H1 (cell line): ENCODE data around the gene COL19A1. TPM values are rescaled to one million over a fixed set of nuclear protein-coding genes. Genes with fewer than 3 reads are reported as not detected.

Experiments used
- CTCF ChIA-PET: fragments of 300-600 bp; sonication (Branson Sonifier 250); formaldehyde crosslinking; loops from one replicate; lab custom pipeline; 2021; ENCODE audit not compliant: partially characterized antibody; lab: Charles Lee
- POLR2A ChIA-PET: fragments of 300-600 bp; sonication (Branson Sonifier 250); formaldehyde crosslinking; loops from one replicate; lab custom pipeline; 2021; ENCODE audit warnings: inconsistent platforms; ENCODE audit not compliant: partially characterized antibody; lab: Charles Lee
- DNase-seq, 2 experiments: peaks; one replicate each; pipeline versions ENCODE4 v3.0.0 to v3.0.0-alpha.2; 2010 to 2022; ENCODE audit warnings: low spot score in 2 of 2, low read depth in 1 of 2, mixed read lengths in 1 of 2
- FAIRE-seq: peaks from 2 replicates; lab custom pipeline; 2011; peaks lifted over from hg19 to GRCh38; lab: Jason Lieb, UNC
- H2AFZ ChIP-seq: 2 replicates; pipeline ENCODE4 v1.8.1; 2012; ENCODE audit warnings: low read length, inconsistent platforms
- H2AK5ac ChIP-seq: 2 replicates; pipeline ENCODE4 v1.6.1; 2013; ENCODE audit warnings: low read depth, low read length
- H2BK120ac ChIP-seq: replicated peaks from 2 replicates; pipeline ENCODE3; 2013; ENCODE audit warnings: low read depth, low read length, inconsistent platforms
- H2BK12ac ChIP-seq: 2 replicates; pipeline ENCODE4 v1.6.1; 2013; ENCODE audit warnings: low read depth, low read length
- H2BK15ac ChIP-seq: 2 replicates; pipeline ENCODE4 v1.6.1; 2013; ENCODE audit warnings: low read length
- H2BK20ac ChIP-seq: 2 replicates; pipeline ENCODE4 v1.6.1; 2013; ENCODE audit warnings: low read length
- H2BK5ac ChIP-seq: 2 replicates; pipeline ENCODE4 v1.6.1; 2013; ENCODE audit warnings: low read depth, low read length
- H3K14ac ChIP-seq: 2 replicates; pipeline ENCODE4 v1.6.1; 2013; ENCODE audit warnings: inconsistent platforms; ENCODE audit not compliant: insufficient read length
- H3K18ac ChIP-seq: 2 replicates; pipeline ENCODE4 v1.6.1; 2013; ENCODE audit warnings: low read length; ENCODE audit errors: extremely low read depth
- H3K23ac ChIP-seq: 2 replicates; pipeline ENCODE4 v1.6.1; 2013; ENCODE audit warnings: inconsistent platforms; ENCODE audit not compliant: insufficient read length
- H3K23me2 ChIP-seq: 2 replicates; pipeline ENCODE4 v1.6.1; 2013; ENCODE audit warnings: low read depth, low read length
- H3K27ac ChIP-seq: 2 replicates; pipeline ENCODE4 v1.6.1; 2011; ENCODE audit warnings: low read depth, low read length, inconsistent platforms
- H3K27me3 ChIP-seq, 4 experiments: replicated peaks in 1 of 4; 1 replicate in 1 of 4; 2 replicates in 3 of 4; pipeline versions ENCODE4 v1.6.1 to v1.8.1; 2011 to 2013; ENCODE audit warnings: low read length in 3 of 4, mild to moderate bottlenecking in 3 of 4, inconsistent platforms in 2 of 4, mixed read lengths in 2 of 4, moderate library complexity in 1 of 4; ENCODE audit not compliant: control insufficient read depth in 3 of 4, insufficient read depth in 3 of 4; ENCODE audit errors: extremely low read depth in 1 of 4
- H3K36me3 ChIP-seq, 4 experiments: 2 replicates each; pipeline versions ENCODE4 v1.6.1 to v1.8.1; 2011 to 2013; ENCODE audit warnings: mild to moderate bottlenecking in 4 of 4, low read length in 3 of 4, moderate library complexity in 2 of 4, control low read depth in 1 of 4, inconsistent platforms in 1 of 4; ENCODE audit not compliant: insufficient read depth in 4 of 4, control insufficient read depth in 2 of 4
- H3K4ac ChIP-seq: replicated peaks from 2 replicates; pipeline ENCODE3; 2013; ENCODE audit warnings: low read length, low read depth, mixed read lengths, inconsistent platforms; ENCODE audit not compliant: insufficient read length
- H3K4me1 ChIP-seq, 4 experiments: replicated peaks in 1 of 4; 1 replicate in 1 of 4; 2 replicates in 3 of 4; pipeline versions ENCODE4 v1.6.1 to v1.8.1; 2011 to 2013; ENCODE audit warnings: low read length in 3 of 4, inconsistent platforms in 2 of 4, mixed read lengths in 1 of 4; ENCODE audit not compliant: insufficient read depth in 4 of 4, control insufficient read depth in 3 of 4
- H3K4me2 ChIP-seq, 2 experiments: 2 replicates each; pipeline versions ENCODE4 v1.6.1 to v1.8.1; 2011 to 2013; ENCODE audit warnings: low read depth in 2 of 2, low read length in 2 of 2, control low read depth in 1 of 2, inconsistent platforms in 1 of 2, mild to moderate bottlenecking in 1 of 2; ENCODE audit not compliant: insufficient read depth in 1 of 2
- H3K4me3 ChIP-seq, 4 experiments: fragments of 200-600, 300-600 bp in 1 of 4; sonication (generic), shearing (Covaris generic), sonication (Bioruptor Twin) in 1 of 4; 2 replicates each; pipeline versions ENCODE4 v1.5.1 to v1.8.1; 2011 to 2016; ENCODE audit warnings: low read length in 4 of 4, low read depth in 3 of 4, control low read depth in 2 of 4, inconsistent platforms in 2 of 4, mild to moderate bottlenecking in 2 of 4, mixed read lengths in 1 of 4, moderate library complexity in 1 of 4; ENCODE audit not compliant: insufficient read depth in 2 of 4; ENCODE audit errors: extremely low read depth in 1 of 4
- H3K56ac ChIP-seq: replicated peaks from 2 replicates; pipeline ENCODE3; 2013; ENCODE audit warnings: low read depth, mild to moderate bottlenecking, mixed read lengths, low read length, inconsistent platforms; ENCODE audit not compliant: insufficient read length
- H3K79me1 ChIP-seq: 2 replicates; pipeline ENCODE4 v1.6.1; 2013; ENCODE audit warnings: low read depth, low read length, control low read depth
- H3K79me2 ChIP-seq, 2 experiments: 2 replicates each; pipeline versions ENCODE4 v1.6.1 to v1.8.1; 2012 to 2013; ENCODE audit warnings: low read length in 2 of 2, mild to moderate bottlenecking in 2 of 2, inconsistent platforms in 1 of 2; ENCODE audit not compliant: insufficient read depth in 2 of 2, control insufficient read depth in 1 of 2
- H3K9ac ChIP-seq, 4 experiments: replicated peaks in 1 of 4; 1 replicate in 1 of 4; 2 replicates in 3 of 4; pipeline versions ENCODE4 v1.6.1 to v1.8.1; 2011 to 2013; ENCODE audit warnings: low read depth in 3 of 4, low read length in 3 of 4, control low read depth in 2 of 4, mild to moderate bottlenecking in 2 of 4, moderate library complexity in 2 of 4, inconsistent platforms in 1 of 4; ENCODE audit errors: extremely low read depth in 1 of 4
- H3K9me3 ChIP-seq, 2 experiments: 2 replicates each; pipeline versions ENCODE4 v1.6.1 to v1.8.1; 2012 to 2013; ENCODE audit warnings: mild to moderate bottlenecking in 2 of 2, moderate library complexity in 2 of 2, control low read depth in 1 of 2, inconsistent platforms in 1 of 2, low read depth in 1 of 2, low read length in 1 of 2, mixed read lengths in 1 of 2; ENCODE audit not compliant: insufficient read depth in 2 of 2
- H4K20me1 ChIP-seq, 2 experiments: replicated peaks in 1 of 2; 2 replicates each; pipeline versions ENCODE3 to v1.8.1; 2011 to 2013; ENCODE audit warnings: inconsistent platforms in 2 of 2, low read length in 2 of 2, mild to moderate bottlenecking in 1 of 2; ENCODE audit not compliant: insufficient read depth in 2 of 2, control insufficient read depth in 1 of 2
- H4K5ac ChIP-seq: 2 replicates; pipeline ENCODE4 v1.6.1; 2013; ENCODE audit warnings: low read length, low read depth, mixed read lengths, inconsistent platforms; ENCODE audit not compliant: insufficient read length
- H4K8ac ChIP-seq: 2 replicates; pipeline ENCODE4 v1.8.0; 2013; ENCODE audit warnings: mild to moderate bottlenecking, moderate library complexity, low read length, inconsistent platforms; ENCODE audit not compliant: insufficient read depth; ENCODE audit errors: extremely low read depth
- H4K91ac ChIP-seq: replicated peaks from 2 replicates; pipeline ENCODE3; 2013; ENCODE audit warnings: low read length, mixed read lengths, inconsistent platforms; ENCODE audit not compliant: insufficient read length
- CEBPB ChIP-seq: IDR thresholded peaks from 2 replicates; pipeline ENCODE4 v1.6.1; 2012; ENCODE audit warnings: low read depth, low read length
- CHD1 ChIP-seq: IDR thresholded peaks from 2 replicates; pipeline ENCODE4 v1.6.1; 2012; ENCODE audit warnings: low read depth, low read length, improper control_type of control experiment
- CREB1 ChIP-seq: IDR thresholded peaks from 2 replicates; pipeline ENCODE4 v1.6.1; 2012; ENCODE audit warnings: inconsistent platforms
- FOSL1 ChIP-seq: IDR thresholded peaks from 2 replicates; pipeline ENCODE4 v1.6.1; 2011; ENCODE audit warnings: mild to moderate bottlenecking, low read depth, low read length, moderate library complexity; ENCODE audit not compliant: insufficient read depth
- GTF2F1 ChIP-seq: IDR thresholded peaks from 2 replicates; pipeline ENCODE4 v1.6.1; 2012; ENCODE audit warnings: low read depth, low read length, improper control_type of control experiment, borderline replicate concordance
- HDAC2 ChIP-seq, 2 experiments: fragments of 300-600 bp in 1 of 2; sonication (generic) in 1 of 2; IDR thresholded peaks; 2 replicates each; pipeline ENCODE4 v1.6.1; 2011 to 2012; ENCODE audit warnings: low read depth in 2 of 2, low read length in 2 of 2, mild to moderate bottlenecking in 2 of 2, moderate library complexity in 2 of 2, borderline replicate concordance in 1 of 2, inconsistent platforms in 1 of 2
- JUND ChIP-seq: IDR thresholded peaks from 2 replicates; pipeline ENCODE4 v1.6.1; 2011; ENCODE audit warnings: mild to moderate bottlenecking, improper control_type of control experiment, low read length
- POLR2AphosphoS5 ChIP-seq: IDR thresholded peaks from 2 replicates; pipeline ENCODE4 v1.6.1; 2011; ENCODE audit warnings: low read depth, low read length
- RNF2 ChIP-seq: fragments of 200-900, 300-1000 bp; sonication (generic); IDR thresholded peaks from 2 replicates; pipeline ENCODE4 v1.7.1; 2016; ENCODE audit warnings: borderline replicate concordance, low read depth, mild to moderate bottlenecking, antibody characterized with exemption, low read length; ENCODE audit not compliant: poor library complexity, severe bottlenecking; ENCODE audit errors: missing control alignments
- SP1 ChIP-seq: IDR thresholded peaks from 2 replicates; pipeline ENCODE4 v1.6.1; 2011; ENCODE audit warnings: low read depth, low read length
- SP2 ChIP-seq: IDR thresholded peaks from 2 replicates; pipeline ENCODE4 v1.6.1; 2012; ENCODE audit warnings: mild to moderate bottlenecking, low read length, inconsistent platforms
- TAF7 ChIP-seq: optimal IDR thresholded peaks from 2 replicates; pipeline ENCODE3; 2011; ENCODE audit warnings: low read depth, mild to moderate bottlenecking, inconsistent platforms, low read length, moderate library complexity, borderline replicate concordance
- TEAD4 ChIP-seq: IDR thresholded peaks from 2 replicates; pipeline ENCODE4 v1.6.1; 2012; ENCODE audit warnings: low read depth, low read length, inconsistent platforms, mixed read lengths
- ZNF274 ChIP-seq: IDR thresholded peaks from 2 replicates; pipeline ENCODE4 v1.7.0; 2012; ENCODE audit warnings: low read length, borderline replicate concordance; ENCODE audit errors: extremely low read depth
- WGBS, 2 experiments: shearing (Covaris generic) in 1 of 2; methylation state at CpG; one replicate each; pipeline versions ENCODE4 v1.1.6 to v1.1.7; 2013 to 2015; ENCODE audit warnings: low lambda C conversion rate in 2 of 2, mixed read lengths in 2 of 2, inconsistent platforms in 1 of 2, low coverage in 1 of 2, missing lambda C conversion rate in 1 of 2; ENCODE audit not compliant: insufficient replicate concordance in 2 of 2, insufficient coverage in 1 of 2, insufficient read length in 1 of 2; ENCODE audit errors: extremely low coverage in 1 of 2, missing lambda C conversion rate in 1 of 2; 5-methylcytosine and 5-hydroxymethylcytosine counted together
- polyA plus RNA-seq, 7 experiments: library from polyadenylated mRNA; depleted of rRNA in 3 of 7; stranded (reverse) in 5 of 7; unstranded in 2 of 7; fragments of >200 nt in 5 of 7; fragments of 200-250 nt in 2 of 7; gene quantifications; 1 replicate in 5 of 7; 2 replicates in 1 of 7; 4 replicates in 1 of 7; pipeline versions ENCODE4 v1.2.1 to v1.2.3, GENCODE V29; 2011 to 2013; ENCODE audit warnings: missing spikeins in 2 of 7, mixed read lengths in 2 of 7
- total RNA-seq: library from RNA; stranded (reverse); fragmentation: NEBNext Ultra II Directional; extraction: Animal tissue kit (Norgen Biotek cat#: 25700); gene quantifications from 2 replicates; pipeline ENCODE4 v1.2.1, GENCODE V29; 2021

The COL19A1 gene
- total and polyA plus RNA-seq, 2 of the 8 experiments (the other 6 are each of a cell fraction or from before 2014, with no cell fraction given) = not detected

GRCh38 chr6:69865126-69865525, 1.2 kb upstream of the COL19A1 start:
- Histone ChIP-seq H3K27me3 (peaks cover 2 to 32% (median 21%) of the 10 kb centered on the region in 4 experiments), H3K14ac (no peak overlapping the region), H2BK15ac (no peak overlapping the region), H2BK120ac (no peak overlapping the region), H3K23me2 (peaks cover 14% of the 10 kb centered on the region), H3K9ac (no peak overlapping the region), H3K4me1 (peaks cover 0 to 2% (median under 1%) of the 10 kb centered on the region in 4 experiments; a peak in 4 of 7 replicates), H3K18ac (no peak overlapping the region), H3K27ac (no peak overlapping the region), H2AFZ (no peak overlapping the region), H3K56ac (no peak overlapping the region), H4K8ac (no peak overlapping the region), H2BK12ac (no peak overlapping the region), H3K36me3 (no peaks in the 10 kb centered on the region), H4K91ac (no peak overlapping the region), H3K4me3 (no peak overlapping the region), H2AK5ac (no peak overlapping the region), H4K20me1 (no peaks in the 10 kb centered on the region), H3K4ac (no peak overlapping the region), H3K9me3 (no peaks in the 10 kb centered on the region), H3K4me2 (no peak overlapping the region), H2BK5ac (no peak overlapping the region), H4K5ac (no peak overlapping the region), H2BK20ac (no peak overlapping the region), H3K23ac (no peak overlapping the region), H3K79me1 (no peaks in the 10 kb centered on the region), H3K79me2 (no peaks in the 10 kb centered on the region)
- DNase-seq (no peak), FAIRE-seq (no peak)
- WGBS, 2 experiments = 87% methylated on average over 2 of the region's 2 CpGs; no CpG with 5 or more reads in 1 of the 2 experiments
- POLR2A ChIA-PET = no interaction called here
- CTCF ChIA-PET = interaction anchor here (0.6 to 2.0 kb wide), 3 partner anchors 27 to 113 kb away, joined by 3 to 4 read pairs (median 4); no protein-coding TSS in a partner anchor
- TF ChIP-seq TAF7 (no peak), TEAD4 (no peak), RNF2 (no peak), JUND (no peak), GTF2F1 (no peak), HDAC2 (IDR thresholded peaks at IDR 0.05; ENCODE audit: borderline replicate concordance in 1 of 2, low read depth in 2 of 2, low read length in 2 of 2) (no peak), CEBPB (no peak), POLR2AphosphoS5 (no peak), SP2 (no peak), FOSL1 (no peak), ZNF274 (no peak), CHD1 (no peak), SP1 (no peak), CREB1 (no peak)
